Spinal cord (tissue), 10 donors: ENCODE data around the gene NR2C2. TPM values are rescaled to one million over a fixed set of nuclear protein-coding genes. Genes with fewer than 3 reads are reported as not detected.
"Not testable (repeated sequence)": the region's sequence is repeated elsewhere in the genome, so short reads cannot be mapped to it uniquely, and the experiment has no call there.

Source experiments
- DNase-seq, 6 donors: peaks; one replicate each; pipeline versions ENCODE4 v3.0.0 to v3.0.0-alpha.2; 2013 to 2015; ENCODE audit warnings: low spot score in 6 of 6, low read depth in 4 of 6
- H3K27ac ChIP-seq: one replicate; pipeline ENCODE4 v1.5.1; 2013; ENCODE audit warnings: low read depth, low read length, control low read depth
- H3K27me3 ChIP-seq: one replicate; pipeline ENCODE4 v1.6.1; 2013; ENCODE audit warnings: low read length; ENCODE audit not compliant: control insufficient read depth, insufficient read depth
- H3K36me3 ChIP-seq: one replicate; pipeline ENCODE4 v1.6.1; 2013; ENCODE audit warnings: low read length; ENCODE audit not compliant: control insufficient read depth, insufficient read depth
- H3K4me1 ChIP-seq: one replicate; pipeline ENCODE4 v1.6.1; 2013; ENCODE audit warnings: low read length; ENCODE audit not compliant: control insufficient read depth, insufficient read depth
- H3K4me3 ChIP-seq: one replicate; pipeline ENCODE4 v1.5.1; 2013; ENCODE audit warnings: low read depth, low read length, control low read depth
- H3K9me3 ChIP-seq: one replicate; pipeline ENCODE4 v1.6.1; 2013; ENCODE audit warnings: low read length; ENCODE audit not compliant: control insufficient read depth, insufficient read depth
- WGBS: methylation state at CpG from one replicate; pipeline ENCODE4 v1.1.5; 2013; ENCODE audit warnings: missing lambda C conversion rate; ENCODE audit not compliant: insufficient coverage; 5-methylcytosine and 5-hydroxymethylcytosine counted together
- long read RNA-seq, 4 donors: transcript quantifications; one replicate each; lab custom pipeline, GENCODE V29; 2026
- polyA plus RNA-seq, 2 donors: library from polyadenylated mRNA; unstranded; fragments of 120-200 nt; gene quantifications; one replicate each; pipeline ENCODE4 v1.2.1, GENCODE V29; 2013; ENCODE audit not compliant: insufficient read length in 2 of 2
- total RNA-seq, 2 donors: library from RNA; depleted of rRNA in 1 of 2; stranded (reverse); fragments of 120-200 nt in 1 of 2; fragments of >200 nt in 1 of 2; gene quantifications; one replicate each; pipeline versions ENCODE4 v1.2.3 to v1.2.4, GENCODE V29; 2013 to 2014
- donor health status: healthy.

NR2C2 gene
- total RNA-seq: 10 to 100 TPM; 41.4 to 56.5 TPM
- polyA plus RNA-seq: 10 to 100 TPM; 50.5 to 56.3 TPM
- long read RNA-seq, donor 1, partial matches to known transcripts: 51 of 67 reads
- long read RNA-seq, donor 1, other reads (novel, unspliced or antisense): 10 of 67 reads
- long read RNA-seq, donor 2, partial matches to known transcripts: 0 of 3 reads
- long read RNA-seq, donor 2, other reads (novel, unspliced or antisense): 0 of 3 reads
- long read RNA-seq, donor 3, partial matches to known transcripts: 0 of 3 reads
- long read RNA-seq, donor 3, other reads (novel, unspliced or antisense): 0 of 3 reads
- long read RNA-seq, donor 4, partial matches to known transcripts: 0 of 63 reads
- long read RNA-seq, donor 4, other reads (novel, unspliced or antisense): 61 of 63 reads

DNA sequence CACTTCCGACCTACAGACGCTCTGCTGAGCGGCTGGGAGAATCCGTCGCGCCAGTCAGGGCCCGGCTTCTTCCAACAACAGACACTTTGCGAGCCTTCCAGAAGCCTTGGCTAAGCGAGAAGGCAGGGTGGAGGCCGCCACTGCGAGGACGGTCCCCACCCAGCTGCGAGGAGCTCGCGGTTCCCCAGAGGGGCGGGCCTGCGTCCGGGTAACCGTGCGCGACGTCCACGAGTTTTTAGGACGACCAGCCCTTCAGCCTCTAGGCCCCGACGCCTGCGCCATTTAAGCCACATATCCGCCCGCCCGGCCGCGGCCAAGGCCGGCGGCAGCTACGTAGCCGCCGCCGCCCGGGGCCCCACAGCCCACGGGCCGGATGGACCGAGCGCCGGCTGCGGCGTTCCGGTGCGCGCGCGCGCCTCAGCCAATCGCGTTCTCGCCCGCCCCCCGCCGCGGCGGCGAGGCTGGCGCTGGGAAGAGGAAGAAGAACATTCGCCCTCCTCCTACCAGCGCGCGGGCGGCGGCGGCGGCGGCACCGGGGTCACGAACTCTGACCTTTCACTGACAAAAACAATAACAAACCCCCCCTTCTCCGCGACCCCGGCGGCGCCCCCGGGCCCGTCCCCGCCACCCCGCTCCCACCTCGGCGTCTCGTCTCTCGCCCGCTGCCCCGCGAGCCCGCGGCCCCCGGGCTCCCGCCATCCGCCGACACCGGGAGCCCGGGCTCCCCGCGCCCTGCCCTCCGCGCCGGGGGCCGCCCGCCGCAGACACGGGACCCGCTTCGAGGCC, at the start of gene NR2C2:
Gene NR2C2, plus strand, starts transcription at position 484 of the 786 bp plus-strand sequence. CDS start 56,332 bp downstream, outside the sequence.
- WGBS: 0% methylated on average over 98 of the region's 108 CpGs
- peaks cover 19% of the 10 kb centered on the region for H3K36me3 ChIP-seq
- H3K27ac ChIP-seq: peak within 1 kb of the TSS; percentile 100
- no peaks in the 10 kb centered on the region for H3K27me3 ChIP-seq
- H3K9me3 ChIP-seq: no peaks in the 10 kb centered on the region
- H3K4me1 ChIP-seq: peaks cover 8% of the 10 kb centered on the region
- DNase-seq: peak in 5 of 6 donors; percentile 53 to 95 (median 77)
- peak within 1 kb of the TSS; percentile 96 for H3K4me3 ChIP-seq

DNA sequence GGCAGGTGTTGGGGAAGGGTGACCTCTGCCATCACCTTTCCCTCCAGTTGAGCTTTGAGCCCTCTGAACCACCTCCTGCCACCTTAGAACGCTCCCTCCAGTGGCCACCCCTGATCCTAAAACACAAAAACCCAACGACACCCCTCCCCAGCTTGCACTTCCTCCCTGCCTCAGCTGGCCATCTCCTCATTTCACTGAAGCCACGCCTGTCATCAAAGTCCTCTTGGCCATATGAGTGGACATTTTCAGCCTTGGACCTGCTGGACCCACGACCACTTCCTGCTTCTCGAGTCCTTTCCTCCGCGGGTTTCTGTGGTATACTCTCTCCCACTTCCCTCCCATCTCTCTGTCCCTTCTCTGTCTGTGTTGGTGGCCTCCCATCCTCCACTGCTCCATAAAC, 48.5 kb upstream of the NR2C2 start:
- WGBS: 68% methylated on average over 7 of the region's 7 CpGs
- DNase-seq: no peak
- Histone ChIP-seq H3K4me3 (no peak overlapping the region), H3K36me3 (peaks cover 3% of the 10 kb centered on the region), H3K4me1 (no peaks in the 10 kb centered on the region), H3K9me3 (no peaks in the 10 kb centered on the region), H3K27me3 (no peaks in the 10 kb centered on the region), H3K27ac (no peak overlapping the region)

DNA sequence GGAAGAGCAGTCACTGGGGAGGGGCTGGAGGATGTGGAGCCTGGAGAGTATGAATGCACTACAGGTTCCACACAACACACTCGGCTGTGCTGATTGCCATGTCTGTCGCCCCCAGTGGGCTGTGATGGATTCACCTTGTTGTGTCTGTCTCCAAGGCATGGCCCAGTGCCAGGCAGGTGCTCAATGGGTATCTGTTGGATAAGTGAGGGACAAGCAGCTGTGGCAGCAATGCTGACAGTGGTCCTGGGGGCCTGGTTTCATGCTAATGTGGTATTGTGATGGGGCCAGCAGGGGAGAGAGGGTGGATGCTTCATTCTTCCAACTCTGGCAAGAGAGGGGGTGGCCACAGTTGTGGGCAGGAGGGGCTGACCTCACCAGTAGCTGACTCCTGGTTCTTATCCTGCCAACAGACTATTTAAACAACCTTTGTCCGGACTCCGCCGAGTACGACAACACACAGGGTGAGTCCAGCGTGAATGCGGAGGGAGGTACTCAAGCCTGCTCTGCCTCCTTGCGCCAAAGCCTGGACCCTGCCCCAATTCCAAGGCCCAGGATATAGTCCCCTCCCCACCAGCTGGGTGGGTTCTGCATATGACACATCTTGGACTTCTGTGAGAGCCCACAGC, 47.3 kb upstream of the NR2C2 start:
- no peak overlapping the region for H3K27ac ChIP-seq
- DNase-seq: peak in 1 of 6 donors; percentile 22
- WGBS: 71% methylated on average over 7 of the region's 9 CpGs
- no peaks in the 10 kb centered on the region for H3K9me3 ChIP-seq
- H3K27me3 ChIP-seq: no peaks in the 10 kb centered on the region
- no peak overlapping the region for H3K4me3 ChIP-seq
- no peaks in the 10 kb centered on the region for H3K4me1 ChIP-seq
- H3K36me3 ChIP-seq: peaks cover 3% of the 10 kb centered on the region

DNA sequence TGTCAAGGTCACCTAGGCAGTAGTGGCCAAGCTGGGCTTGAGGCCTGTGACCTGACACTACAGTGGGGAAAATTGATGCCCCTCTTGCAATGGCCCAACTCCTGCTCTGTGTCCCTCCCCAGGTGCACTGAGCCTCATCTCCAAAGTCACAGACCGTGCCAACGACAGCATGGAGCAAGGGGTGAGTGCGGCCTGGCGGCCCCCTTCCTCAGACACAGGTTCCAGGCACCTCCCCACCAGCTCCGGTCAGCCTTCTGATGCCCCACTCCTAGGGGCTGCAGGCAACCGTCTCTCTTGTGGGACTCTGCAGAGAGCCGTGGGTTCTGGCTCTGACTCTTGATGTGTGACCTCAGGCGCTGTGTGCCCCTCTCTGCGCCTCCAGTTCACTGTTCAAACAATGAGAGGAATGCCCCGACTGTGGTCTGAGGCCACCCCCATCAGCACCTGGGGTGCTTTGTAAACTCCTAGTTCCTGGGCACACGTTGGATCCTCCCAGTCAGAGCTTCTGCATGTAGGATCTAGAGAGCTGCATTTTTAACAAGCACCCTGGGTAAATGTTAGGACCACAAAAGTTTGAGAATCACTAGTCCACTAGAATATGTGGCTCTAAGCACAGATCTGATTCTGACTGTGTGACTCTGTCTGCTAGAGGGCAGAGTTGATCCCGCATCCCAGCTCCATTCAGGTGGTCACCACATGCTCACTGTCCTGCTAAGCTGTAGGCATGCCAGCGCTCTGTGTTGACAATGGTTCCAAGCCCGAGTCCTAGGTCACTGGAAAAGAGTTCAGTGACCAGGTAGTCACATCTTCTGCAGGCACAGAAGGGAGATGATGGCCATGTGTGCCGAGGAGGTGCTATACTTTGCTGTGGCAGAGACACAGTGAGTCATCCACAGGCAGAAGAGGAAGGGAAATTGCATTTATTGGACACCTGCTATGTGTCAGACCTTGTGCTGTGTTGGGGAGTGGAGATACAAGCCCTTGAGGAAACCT, 46.2 kb upstream of the NR2C2 start:
- peaks cover 3% of the 10 kb centered on the region for H3K36me3 ChIP-seq
- H3K9me3 ChIP-seq: peaks cover 1% of the 10 kb centered on the region
- H3K27ac ChIP-seq: no peak overlapping the region
- H3K4me3 ChIP-seq: no peak overlapping the region
- no peaks in the 10 kb centered on the region for H3K4me1 ChIP-seq
- DNase-seq: no peak
- WGBS: 72% methylated on average over 15 of the region's 15 CpGs
- H3K27me3 ChIP-seq: no peaks in the 10 kb centered on the region

DNA sequence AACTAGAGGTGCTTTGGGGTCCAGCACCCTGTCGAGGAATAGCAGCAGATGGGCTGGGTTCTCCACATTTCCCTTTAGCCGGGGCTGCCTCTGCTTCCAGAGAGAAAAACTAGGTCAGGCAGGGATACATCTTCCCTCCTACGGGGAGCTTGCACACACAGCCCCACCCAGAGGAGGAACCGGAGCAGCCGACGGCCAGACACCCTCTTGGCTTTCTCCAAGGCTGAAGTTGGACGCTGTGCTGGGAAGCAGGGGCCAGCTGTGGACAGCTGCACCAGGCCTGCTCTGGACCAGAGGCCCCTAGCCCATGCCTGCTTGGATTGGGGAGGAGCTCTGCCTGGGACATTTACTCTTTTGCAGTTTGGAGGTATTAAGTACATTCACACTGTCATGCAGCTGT, 44.7 kb upstream of the NR2C2 start:
- peaks cover 4% of the 10 kb centered on the region for H3K4me1 ChIP-seq
- 44% methylated on average over 7 of the region's 7 CpGs for WGBS
- H3K27ac ChIP-seq: no peak overlapping the region

DNA sequence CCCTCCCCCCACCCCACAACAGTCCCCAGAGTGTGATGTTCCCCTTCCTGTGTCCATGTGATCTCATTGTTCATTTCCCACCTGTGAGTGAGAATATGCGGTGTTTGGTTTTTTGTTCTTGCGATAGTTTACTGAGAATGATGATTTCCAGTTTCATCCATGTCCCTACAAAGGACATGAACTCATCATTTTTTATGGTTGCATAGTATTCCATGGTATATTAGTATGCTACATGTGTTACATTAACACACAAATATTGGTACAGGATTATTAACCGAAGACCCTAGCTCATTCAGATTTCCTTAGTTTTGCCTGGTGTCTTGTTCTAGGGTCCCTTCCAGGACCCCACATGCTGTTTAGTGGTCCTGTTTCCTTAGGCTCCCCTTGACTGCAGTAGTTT, 43.9 kb upstream of the NR2C2 start:
- H3K36me3 ChIP-seq, H3K27me3 ChIP-seq, H3K4me3 ChIP-seq, DNase-seq, H3K27ac ChIP-seq, H3K9me3 ChIP-seq, H3K4me1 ChIP-seq: not testable (repeated sequence)
- WGBS: no CpG with 5 or more reads among the region's 3 CpGs

More for the DNA sequence above, 44.7 kb upstream of the NR2C2 start:
- H3K27me3 ChIP-seq: no peaks in the 10 kb centered on the region
- H3K4me3 ChIP-seq: no peak overlapping the region
- peaks cover 3% of the 10 kb centered on the region for H3K36me3 ChIP-seq
- peaks cover 1% of the 10 kb centered on the region for H3K9me3 ChIP-seq
- peak in 1 of 6 donors; percentile 53 for DNase-seq

DNA sequence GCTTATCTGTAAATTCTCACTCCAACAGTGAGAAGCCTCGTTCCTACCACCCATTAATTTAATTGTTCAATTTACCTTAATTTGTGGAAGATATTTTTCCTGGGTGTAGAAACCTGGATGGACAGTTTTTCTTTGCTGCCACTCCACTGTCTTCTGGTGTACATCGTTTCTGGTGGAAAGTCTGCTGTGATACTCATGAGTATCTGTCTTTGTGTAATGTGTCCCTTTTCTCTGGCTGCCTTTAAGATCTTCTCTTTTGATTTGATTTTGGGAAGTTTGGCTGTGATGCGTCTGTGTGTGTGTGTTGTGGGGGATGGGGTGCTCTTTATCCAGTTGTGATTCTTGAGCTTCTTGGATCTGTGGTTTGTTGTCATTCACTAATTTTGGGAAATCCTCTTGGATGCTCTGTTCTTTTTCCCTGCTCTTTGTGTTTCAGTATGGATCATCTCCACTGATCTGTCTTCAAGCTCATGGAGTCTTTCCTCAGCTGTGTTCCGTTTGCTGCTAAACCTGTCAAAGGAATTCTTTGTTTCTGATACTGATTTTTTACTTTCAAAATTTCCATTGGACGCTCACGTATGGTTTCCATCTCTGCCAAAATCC, 42.2 kb upstream of the NR2C2 start:
- Histone ChIP-seq H3K4me3 (no peak overlapping the region), H3K4me1 (peaks cover 5% of the 10 kb centered on the region), H3K36me3 (peaks cover 3% of the 10 kb centered on the region), H3K9me3 (peaks cover 1% of the 10 kb centered on the region), H3K27ac (no peak overlapping the region), H3K27me3 (no peaks in the 10 kb centered on the region)
- 91% methylated on average over 3 of the region's 6 CpGs for WGBS
- DNase-seq: no peak

DNA sequence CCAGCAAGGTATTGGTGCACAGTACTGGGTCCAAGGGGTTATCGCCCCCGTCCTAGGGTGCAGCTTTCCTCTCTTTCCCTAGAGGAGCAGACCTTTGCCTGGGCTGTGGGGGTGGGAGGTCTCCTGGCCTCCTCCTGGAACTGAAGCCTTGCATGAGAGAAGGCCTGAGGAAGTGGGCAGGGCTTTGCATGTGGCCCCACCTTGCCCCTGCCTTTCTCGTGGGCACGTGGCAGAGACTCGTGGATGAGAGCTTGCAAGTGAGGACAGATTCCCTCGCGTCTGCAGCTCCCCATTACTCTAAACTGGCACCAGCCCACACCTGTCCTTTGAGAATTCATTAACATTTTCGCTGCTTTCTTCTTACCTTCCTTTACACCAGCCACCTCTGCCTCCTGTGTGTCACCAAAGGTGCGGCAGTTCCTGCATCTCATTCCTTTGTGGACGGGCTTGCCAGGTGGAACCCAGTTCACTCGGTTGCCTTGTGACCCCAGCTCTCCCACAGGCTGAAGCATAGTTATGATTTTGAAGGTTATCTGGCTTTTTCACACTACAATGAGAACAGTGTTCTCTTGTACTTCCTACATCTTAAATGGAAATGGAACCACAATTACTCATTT, 40.9 kb upstream of the NR2C2 start:
- H3K9me3 ChIP-seq: peaks cover 1% of the 10 kb centered on the region
- H3K27me3 ChIP-seq: no peaks in the 10 kb centered on the region
- WGBS: 79% methylated on average over 6 of the region's 11 CpGs
- peaks cover 5% of the 10 kb centered on the region for H3K4me1 ChIP-seq
- no peaks in the 10 kb centered on the region for H3K36me3 ChIP-seq
- H3K27ac ChIP-seq: no peak overlapping the region
- no peak overlapping the region for H3K4me3 ChIP-seq
- DNase-seq: no peak
